CD4-positive, alpha-beta memory T cell (primary cell): ENCODE data around the gene HEMK1. TPM values are rescaled to one million over a fixed set of nuclear protein-coding genes. Genes with fewer than 3 reads are reported as not detected.

ENCODE experiments used
- CTCF ChIA-PET: fragments of 350-600 bp; sonication (Branson Sonifier 250); formaldehyde crosslinking; loops from one replicate; lab custom pipeline; 2021; ENCODE audit warnings: inconsistent platforms; ENCODE audit not compliant: partially characterized antibody; lab: Charles Lee
- POLR2A ChIA-PET: fragments of 350-600 bp; sonication (Branson Sonifier 250); formaldehyde crosslinking; loops from one replicate; lab custom pipeline; 2021; ENCODE audit not compliant: partially characterized antibody; lab: Charles Lee
- DNase-seq, 5 donors: peaks; one replicate each; pipeline versions ENCODE4 v3.0.0 to v3.0.0-alpha.2; 2020 to 2022; ENCODE audit warnings: mixed read lengths in 1 of 5
- H3K27ac ChIP-seq: one replicate; pipeline ENCODE4 v1.7.0; 2013; ENCODE audit warnings: low read depth, low read length
- H3K27me3 ChIP-seq: 2 replicates; pipeline ENCODE4 v1.7.0; 2013; ENCODE audit warnings: mild to moderate bottlenecking, low read length, moderate library complexity; ENCODE audit not compliant: insufficient read depth
- H3K36me3 ChIP-seq: 2 replicates; pipeline ENCODE4 v1.7.0; 2013; ENCODE audit warnings: mild to moderate bottlenecking, low read length, moderate library complexity; ENCODE audit not compliant: insufficient read depth
- H3K4me1 ChIP-seq: 2 replicates; pipeline ENCODE4 v1.7.0; 2013; ENCODE audit warnings: mild to moderate bottlenecking, low read length, moderate library complexity; ENCODE audit not compliant: insufficient read depth
- H3K4me3 ChIP-seq, 2 donors: one replicate each; pipeline ENCODE4 v1.7.0; 2013; ENCODE audit warnings: low read length in 2 of 2, mild to moderate bottlenecking in 1 of 2
- H3K9me3 ChIP-seq, 2 donors: one replicate each; pipeline ENCODE4 v1.7.0; 2013; ENCODE audit warnings: low read length in 2 of 2, control low read depth in 1 of 2; ENCODE audit not compliant: control insufficient read depth in 1 of 2
- H3K27ac Mint-ChIP-seq, 7 donors: one replicate each; pipeline ENCODE4 v1.8.0; 2020 to 2021; ENCODE audit warnings: mixed read lengths in 7 of 7, mild to moderate bottlenecking in 6 of 7, inconsistent platforms in 3 of 7, moderate library complexity in 3 of 7
- H3K27me3 Mint-ChIP-seq, 2 donors: one replicate each; pipeline ENCODE4 v1.8.0; 2020 to 2021; ENCODE audit warnings: mixed read lengths in 2 of 2
- H3K36me3 Mint-ChIP-seq, 2 donors: one replicate each; pipeline ENCODE4 v1.8.0; 2020 to 2021; ENCODE audit warnings: mixed read lengths in 2 of 2, inconsistent platforms in 1 of 2, mild to moderate bottlenecking in 1 of 2
- H3K4me1 Mint-ChIP-seq, 4 donors: one replicate each; pipeline ENCODE4 v1.8.0; 2020 to 2021; ENCODE audit warnings: mixed read lengths in 4 of 4, mild to moderate bottlenecking in 1 of 4
- H3K4me3 Mint-ChIP-seq, 8 donors: one replicate each; pipeline ENCODE4 v1.8.0; 2020 to 2021; ENCODE audit warnings: mixed read lengths in 8 of 8, mild to moderate bottlenecking in 7 of 8, moderate library complexity in 6 of 8, inconsistent platforms in 3 of 8
- H3K9me3 Mint-ChIP-seq, 8 donors: one replicate each; pipeline ENCODE4 v1.8.0; 2020 to 2021; ENCODE audit warnings: mixed read lengths in 8 of 8, mild to moderate bottlenecking in 5 of 8, inconsistent platforms in 3 of 8, moderate library complexity in 1 of 8
- intact Hi-C: fragments of 100-400 bp; cut with micrococcal nuclease; formaldehyde crosslinking; loops from one replicate; pipeline ENCODE4 v1.15.1; 2023
- polyA plus RNA-seq, 2 donors: library from polyadenylated mRNA; unstranded; fragments of 300-500 nt; fragmentation: Illumina TruSeq; gene quantifications; one replicate each; pipeline ENCODE4 v1.2.3, GENCODE V29; 2021
- total RNA-seq, 2 experiments: library from RNA; stranded (reverse); gene quantifications; one replicate each; pipeline ENCODE4 v1.2.3, GENCODE V29; 2021

HEMK1 gene
- total and polyA plus RNA-seq, 4 experiments from 2014 or later, result 21.2 to 56.7 (median 46.0) TPM

DNA sequence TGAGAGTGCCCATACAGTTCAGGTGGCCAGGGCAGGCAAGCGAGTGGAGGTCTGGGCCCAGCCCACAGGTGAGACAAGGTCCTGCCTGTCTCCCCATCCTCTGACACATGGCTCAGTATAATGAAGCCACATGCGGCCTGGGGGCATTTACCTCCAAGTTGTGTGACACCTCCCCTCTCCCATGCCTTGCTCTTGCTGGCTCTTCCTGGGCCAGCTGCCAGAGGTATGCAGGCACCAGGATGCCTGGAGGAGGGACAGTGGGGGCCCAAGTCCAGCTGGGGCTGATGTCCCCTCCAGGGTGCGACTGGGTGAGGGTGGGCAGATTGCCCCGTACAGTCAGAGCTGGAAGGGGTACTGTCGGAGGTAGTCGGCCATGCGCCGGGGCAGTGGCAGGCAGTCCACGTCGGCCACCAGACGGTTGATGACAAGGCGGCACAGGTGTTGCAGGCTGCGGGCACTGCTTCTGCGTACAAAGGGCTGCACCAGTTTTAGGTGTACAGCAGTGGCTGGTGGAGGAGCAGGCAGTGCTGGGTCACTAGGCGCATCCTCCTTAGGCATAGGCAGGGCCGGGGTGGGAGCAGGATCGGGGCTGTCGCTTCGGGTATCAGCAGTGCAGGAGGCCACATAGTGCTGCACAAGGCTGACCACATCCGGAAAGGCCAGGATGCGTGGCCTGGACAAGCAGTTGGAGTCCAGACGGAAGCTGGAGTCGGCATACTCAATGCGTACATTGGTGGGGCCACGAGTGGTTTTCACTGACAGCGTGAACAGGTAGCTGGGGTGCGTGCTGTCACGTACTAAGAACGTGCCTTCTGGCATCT lies 38.2 kb downstream of the HEMK1 start:
- H3K4me3 ChIP-seq, result peak overlapping the region; percentile 93 to 96
- no peaks in the 10 kb centered on the region for H3K27me3 ChIP-seq
- no peaks in the 10 kb centered on the region for H3K27me3 Mint-ChIP-seq
- H3K36me3 ChIP-seq, result peaks cover 61% of the 10 kb centered on the region
- ChIA-PET CTCF (interaction anchor here (1.0 to 24.7 kb wide), 7 partner anchors 6 to 782 kb away, joined by 3 to 996 read pairs (median 11); partner anchors contain the start of genes C3orf18, HEMK1 and MAPKAPK3), POLR2A (interaction anchor here (0.8 to 26.0 kb wide), 7 partner anchors 8 to 892 kb away, joined by 3 to 1072 read pairs (median 20); partner anchors contain the start of genes C3orf18, DCAF1, HEMK1 and MAPKAPK3)
- H3K9me3 ChIP-seq, result no peaks in the 10 kb centered on the region
- H3K27ac ChIP-seq, result peak overlapping the region; percentile 81
- peaks cover 71% of the 10 kb centered on the region for H3K4me1 ChIP-seq
- peak overlapping the region; percentile 88 to 97 (median 95) for H3K27ac Mint-ChIP-seq
- H3K4me1 Mint-ChIP-seq, result peaks cover 53 to 93% (median 69%) of the 10 kb centered on the region in 4 donors
- H3K36me3 Mint-ChIP-seq, result peaks cover 72 to 90% of the 10 kb centered on the region in 2 donors
- no peaks in the 10 kb centered on the region for H3K9me3 Mint-ChIP-seq
- peak overlapping the region; percentile 92 to 99 (median 96) for H3K4me3 Mint-ChIP-seq
- intact Hi-C loops, result no loop called here
- peak in 1 of 5 donors; percentile 36 for DNase-seq

DNA sequence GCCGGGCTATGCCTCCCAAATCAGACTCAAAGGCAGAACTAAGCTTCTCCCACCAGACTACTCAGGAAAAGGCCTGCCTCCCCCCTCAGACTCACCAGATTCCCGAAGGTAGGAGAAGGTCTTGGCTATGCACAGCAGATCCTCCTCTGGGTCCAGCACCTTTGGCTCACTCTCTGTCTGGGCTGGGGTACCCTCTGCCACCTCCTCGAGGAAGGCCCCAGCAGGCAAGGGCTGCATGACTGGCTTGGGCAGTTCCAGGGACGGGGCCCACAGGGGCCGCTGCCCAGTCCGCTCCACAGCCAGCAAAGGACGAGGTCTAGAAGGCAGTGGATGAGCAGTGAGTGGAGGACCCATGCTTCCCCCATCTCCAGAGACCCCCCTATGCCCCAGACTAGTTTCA lies 39.0 kb downstream of the HEMK1 start:
- DNase-seq, result peak in 1 of 5 donors; percentile 7
- H3K4me3 Mint-ChIP-seq, result peak overlapping the region; percentile 92 to 99 (median 96)
- peak overlapping the region; percentile 93 to 96 for H3K4me3 ChIP-seq
- POLR2A ChIA-PET, result interaction anchor here (0.8 to 26.0 kb wide), 8 partner anchors 9 to 891 kb away, joined by 3 to 1072 read pairs (median 12); partner anchors contain the start of genes C3orf18, DCAF1, HEMK1 and MAPKAPK3
- peaks cover 61% of the 10 kb centered on the region for H3K36me3 ChIP-seq
- H3K27ac ChIP-seq, result peak overlapping the region; percentile 81
- no peaks in the 10 kb centered on the region for H3K9me3 ChIP-seq
- H3K4me1 ChIP-seq, result peaks cover 71% of the 10 kb centered on the region
- intact Hi-C loops, result no loop called here
- H3K36me3 Mint-ChIP-seq, result peaks cover 72 to 86% of the 10 kb centered on the region in 2 donors
- H3K27me3 ChIP-seq, result no peaks in the 10 kb centered on the region
- H3K27me3 Mint-ChIP-seq, result no peaks in the 10 kb centered on the region
- CTCF ChIA-PET, result interaction anchor here (1.0 to 24.7 kb wide), 7 partner anchors 7 to 782 kb away, joined by 3 to 996 read pairs (median 11); partner anchors contain the start of genes C3orf18 and HEMK1
- H3K4me1 Mint-ChIP-seq, result peaks cover 55 to 90% (median 70%) of the 10 kb centered on the region in 4 donors
- peak overlapping the region; percentile 90 to 97 (median 94) for H3K27ac Mint-ChIP-seq
- no peaks in the 10 kb centered on the region for H3K9me3 Mint-ChIP-seq

DNA sequence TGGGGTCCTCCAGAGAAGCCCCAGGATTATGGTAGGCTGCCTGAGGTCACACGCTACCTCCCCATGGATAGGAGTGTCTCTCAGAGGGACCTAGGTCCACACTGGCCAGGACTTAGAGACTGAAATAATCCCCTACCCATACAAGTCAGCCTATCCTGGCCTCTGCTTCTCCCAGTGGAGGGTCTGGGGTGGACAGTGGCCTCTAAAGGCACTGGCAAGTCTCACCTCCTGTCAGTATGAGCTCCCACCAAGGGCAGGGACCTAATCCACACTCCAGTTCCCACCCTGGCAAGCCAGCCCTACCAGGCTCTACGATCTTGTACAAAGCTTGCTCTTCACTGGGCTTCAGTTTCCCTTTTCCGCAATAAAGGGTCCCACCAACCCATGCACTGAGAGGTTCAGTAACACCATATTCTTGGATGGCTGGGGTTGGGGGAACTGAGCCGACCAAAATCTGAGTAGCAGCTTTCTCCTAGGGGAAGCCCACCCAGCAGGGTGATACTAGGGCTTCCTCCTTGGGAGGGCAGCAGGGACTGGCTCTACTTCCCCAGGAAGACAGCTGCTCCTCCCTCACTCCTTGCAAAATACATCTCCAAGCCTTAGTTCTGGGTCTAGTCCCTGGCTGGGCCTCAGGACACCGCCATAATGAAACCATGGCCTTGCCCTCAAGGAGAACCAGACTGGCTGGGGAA lies 39.9 kb downstream of the HEMK1 start:
- Mint-ChIP-seq H3K4me1 (peaks cover 53 to 90% (median 69%) of the 10 kb centered on the region in 4 donors), H3K27me3 (no peaks in the 10 kb centered on the region), H3K9me3 (no peaks in the 10 kb centered on the region), H3K27ac (peak overlapping the region; percentile 90 to 97 (median 94)), H3K36me3 (peaks cover 64 to 79% of the 10 kb centered on the region in 2 donors), H3K4me3 (peak overlapping the region; percentile 92 to 99 (median 96))
- peak overlapping the region; percentile 93 to 96 for H3K4me3 ChIP-seq
- H3K9me3 ChIP-seq, result no peaks in the 10 kb centered on the region
- H3K27ac ChIP-seq, result peak overlapping the region; percentile 81
- peak in 1 of 5 donors; percentile 18 for DNase-seq
- intact Hi-C loops, result no loop called here
- H3K36me3 ChIP-seq, result peaks cover 58% of the 10 kb centered on the region
- no peaks in the 10 kb centered on the region for H3K27me3 ChIP-seq
- ChIA-PET POLR2A (interaction anchor here (0.6 to 26.0 kb wide), 17 partner anchors 8 to 1062 kb away, joined by 3 to 1072 read pairs (median 6); partner anchors contain the start of genes C3orf18, CYB561D2, DCAF1 and HEMK1), CTCF (interaction anchor here (0.6 to 24.7 kb wide), 11 partner anchors 8 to 781 kb away, joined by 3 to 996 read pairs (median 6); partner anchors contain the start of genes C3orf18 and HEMK1)
- H3K4me1 ChIP-seq, result peaks cover 71% of the 10 kb centered on the region

DNA sequence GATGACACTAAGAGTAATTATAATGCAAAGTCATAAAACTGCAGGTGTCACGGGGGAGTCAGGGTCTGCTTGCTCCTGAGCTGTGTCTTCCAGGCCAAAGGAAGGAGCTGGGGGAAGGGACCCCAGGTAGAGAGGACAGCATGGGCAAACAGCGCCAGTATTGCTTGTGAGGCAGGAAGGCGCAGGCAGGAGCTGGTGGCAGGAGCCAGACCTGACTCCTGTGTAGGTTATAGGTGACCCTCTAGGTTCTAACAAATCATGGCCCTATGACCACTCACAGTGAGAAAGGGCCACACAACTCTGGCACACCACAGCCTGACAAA lies 40.4 kb downstream of the HEMK1 start:
- H3K4me1 Mint-ChIP-seq, result peaks cover 51 to 89% (median 69%) of the 10 kb centered on the region in 4 donors
- DNase-seq, result peak in 1 of 5 donors; percentile 42
- no peaks in the 10 kb centered on the region for H3K9me3 Mint-ChIP-seq
- Histone ChIP-seq H3K36me3 (peaks cover 53% of the 10 kb centered on the region), H3K27ac (peak overlapping the region; percentile 81), H3K27me3 (no peaks in the 10 kb centered on the region), H3K4me1 (peaks cover 71% of the 10 kb centered on the region), H3K9me3 (no peaks in the 10 kb centered on the region), H3K4me3 (peak overlapping the region; percentile 93 to 96)
- intact Hi-C loops, result loop anchor here (5.0 kb wide), 2 partner anchors 242 to 257 kb away; partner anchors contain the start of genes CYB561D2 and NPRL2
- ChIA-PET POLR2A (interaction anchor here (0.6 to 26.0 kb wide), 14 partner anchors 7 to 1062 kb away, joined by 3 to 1072 read pairs (median 6); partner anchors contain the start of genes C3orf18, CYB561D2, HEMK1 and IFRD2), CTCF (interaction anchor here (0.8 to 24.7 kb wide), 10 partner anchors 9 to 780 kb away, joined by 3 to 996 read pairs (median 7); partner anchors contain the start of genes C3orf18 and HEMK1)
- H3K27ac Mint-ChIP-seq, result peak overlapping the region; percentile 90 to 97 (median 94)
- H3K4me3 Mint-ChIP-seq, result peak overlapping the region; percentile 92 to 99 (median 96)
- no peaks in the 10 kb centered on the region for H3K27me3 Mint-ChIP-seq
- H3K36me3 Mint-ChIP-seq, result peaks cover 61 to 75% of the 10 kb centered on the region in 2 donors

DNA sequence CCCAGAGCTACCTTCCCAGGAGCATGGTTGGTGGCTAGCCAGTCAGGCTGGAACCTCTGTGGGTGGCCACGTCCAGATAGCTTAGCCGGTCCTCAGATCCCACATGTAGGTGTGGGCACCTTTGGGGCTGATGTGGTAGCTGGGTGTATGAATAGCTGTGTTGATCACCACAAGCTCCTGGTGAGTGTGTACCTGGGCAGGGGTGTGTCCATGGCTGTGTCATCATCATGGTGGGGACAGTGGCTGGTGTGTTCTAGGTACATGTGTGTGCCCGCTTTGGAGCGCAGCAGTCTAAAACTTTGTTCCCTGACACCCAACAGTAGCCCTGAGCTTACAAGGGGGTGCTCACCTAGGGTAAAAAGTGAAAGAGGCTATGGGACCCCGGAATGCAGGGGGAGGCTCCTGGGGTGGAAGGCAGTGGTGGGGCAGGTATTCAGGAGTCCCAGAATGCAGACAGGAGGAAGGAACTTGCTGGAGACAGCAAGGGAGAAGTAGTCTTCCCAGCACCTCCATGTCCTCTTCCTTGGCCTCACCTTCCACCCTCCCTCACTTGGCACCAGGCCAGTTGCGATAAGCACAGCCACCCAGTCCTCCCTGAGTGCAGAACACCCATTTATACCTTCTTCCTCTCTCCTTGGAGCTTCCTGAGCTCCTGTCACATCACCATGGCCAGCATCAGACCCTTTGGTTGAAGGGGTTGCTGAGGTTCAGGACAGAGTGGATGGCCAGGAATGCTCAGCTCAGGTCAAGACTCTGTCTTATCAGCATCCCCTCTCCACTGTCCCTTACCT lies 41.1 kb downstream of the HEMK1 start:
- intact Hi-C loops, result loop anchor here (5.0 kb wide), 2 partner anchors 243 to 258 kb away; partner anchors contain the start of genes CYB561D2 and NPRL2
- Mint-ChIP-seq H3K4me3 (peak overlapping the region; percentile 92 to 99 (median 96)), H3K27me3 (no peaks in the 10 kb centered on the region), H3K9me3 (no peaks in the 10 kb centered on the region), H3K4me1 (peaks cover 47 to 82% (median 65%) of the 10 kb centered on the region in 4 donors), H3K36me3 (peaks cover 55 to 69% of the 10 kb centered on the region in 2 donors), H3K27ac (peak overlapping the region; percentile 90 to 97 (median 94))
- peaks cover 49% of the 10 kb centered on the region for H3K36me3 ChIP-seq
- H3K27ac ChIP-seq, result peak overlapping the region; percentile 81
- ChIA-PET POLR2A (interaction anchor here (0.6 to 26.0 kb wide), 13 partner anchors 10 to 1061 kb away, joined by 3 to 1072 read pairs (median 6); partner anchors contain the start of genes C3orf18, CYB561D2, HEMK1 and MANF), CTCF (interaction anchor here (0.9 to 24.7 kb wide), 9 partner anchors 9 to 779 kb away, joined by 3 to 996 read pairs (median 8); partner anchors contain the start of genes C3orf18 and HEMK1)
- H3K4me3 ChIP-seq, result peak overlapping the region; percentile 93 to 96
- no peaks in the 10 kb centered on the region for H3K9me3 ChIP-seq
- H3K27me3 ChIP-seq, result no peaks in the 10 kb centered on the region
- peak in 2 of 5 donors; percentile 28 to 67 for DNase-seq
- peaks cover 68% of the 10 kb centered on the region for H3K4me1 ChIP-seq
